Sigmoid colon (tissue), 7 donors: ENCODE results near the gene ELMO2. TPM values are rescaled to one million over a fixed set of nuclear protein-coding genes. Genes with fewer than 3 reads are reported as not detected.

Experiments
- DNase-seq: peaks from one replicate; pipeline ENCODE4 v3.0.0-alpha.2; 2019
- H3K27ac ChIP-seq, 4 donors: fragments of 200-600 bp; sonication (generic); one replicate each; pipeline ENCODE4 v1.5.1; 2016 to 2019; ENCODE audit warnings: mild to moderate bottlenecking in 1 of 4
- H3K27me3 ChIP-seq, 3 donors: fragments of 200-600 bp; sonication (generic); one replicate each; pipeline ENCODE4 v1.5.1; 2019; ENCODE audit warnings: mild to moderate bottlenecking in 1 of 3
- H3K36me3 ChIP-seq, 4 donors: fragments of 200-600 bp; sonication (generic); one replicate each; pipeline ENCODE4 v1.5.1; 2016 to 2019
- H3K4me1 ChIP-seq, 4 donors: fragments of 200-600 bp; sonication (generic); one replicate each; pipeline ENCODE4 v1.5.1; 2017 to 2019
- H3K4me3 ChIP-seq, 4 donors: fragments of 200-600 bp; sonication (generic); one replicate each; pipeline ENCODE4 v1.5.1; 2017 to 2019; ENCODE audit warnings: mild to moderate bottlenecking in 2 of 4, moderate library complexity in 1 of 4
- H3K9me3 ChIP-seq, 4 donors: fragments of 200-600 bp in 3 of 4; sonication (generic) in 3 of 4; one replicate each; pipeline versions ENCODE4 v1.5.1 to v1.6.1; 2013 to 2019
- CTCF ChIP-seq, 4 experiments: fragments of 450-650 bp in 3 of 4; fragments of 200-600 bp in 1 of 4; IDR thresholded peaks; one replicate each; pipeline ENCODE4 v1.5.1; 2016 to 2019; ENCODE audit warnings: antibody characterized with exemption in 4 of 4, mild to moderate bottlenecking in 3 of 4, moderate library complexity in 2 of 4
- EP300 ChIP-seq, 4 donors: sonication (generic); formaldehyde crosslinking; IDR thresholded peaks; one replicate each; pipeline ENCODE4 v1.6.1; 2017; ENCODE audit warnings: antibody characterized with exemption in 4 of 4
- POLR2A ChIP-seq, 2 donors: fragments of 450-650 bp; IDR thresholded peaks; one replicate each; pipeline ENCODE4 v1.6.1; 2016; ENCODE audit warnings: antibody characterized with exemption in 2 of 2, mild to moderate bottlenecking in 2 of 2, moderate library complexity in 2 of 2
- POLR2AphosphoS5 ChIP-seq, 4 donors: sonication (generic); formaldehyde crosslinking; IDR thresholded peaks; one replicate each; pipeline ENCODE4 v1.6.1; 2017; ENCODE audit warnings: antibody characterized with exemption in 4 of 4
- WGBS, 2 donors: extraction: QIAGEN DNeasy Blood & Tissue Kit; methylation state at CpG; one replicate each; pipeline ENCODE4 v1.1.7; 2013; 5-methylcytosine and 5-hydroxymethylcytosine counted together
- intact Hi-C: fragments of 100-400 bp; cut with DNase I; formaldehyde crosslinking; loops from one replicate; pipeline ENCODE4 v1.15.1; 2023
- polyA plus RNA-seq, 3 donors: library from polyadenylated mRNA; stranded (reverse); fragments of 200-250 nt; gene quantifications; one replicate each; pipeline ENCODE4 v1.2.3, GENCODE V29; 2013
- total RNA-seq, 4 donors: library from RNA; depleted of rRNA; stranded (reverse); fragments of >200 nt; gene quantifications; one replicate each; pipeline ENCODE4 v1.1.0, GENCODE V29; 2016
- donor health status: healthy with polysubstance abuse.
- donor health status: Bipolar disorder and iron deficiency.
- donor health status: healthy.

Gene ELMO2
- total and polyA plus RNA-seq, 7 donors, result 13.2 to 52.1 (median 40.3) TPM

- WGBS, 2 donors, result 81 to 82% methylated on average over 14 of the region's 14 CpGs
- H3K27me3 ChIP-seq, result no peaks in the 10 kb centered on the region
- peaks cover 0 to 25% (median 18%) of the 10 kb centered on the region in 4 donors for H3K4me1 ChIP-seq
- intact Hi-C loops, result no loop called here
- no peak overlapping the region for H3K4me3 ChIP-seq
- no peak for DNase-seq
- H3K9me3 ChIP-seq, result no peaks in the 10 kb centered on the region
- no peak overlapping the region for H3K27ac ChIP-seq
- TF ChIP-seq POLR2AphosphoS5 (IDR thresholded peaks at IDR 0.05), result no peak
- no peak for TF ChIP-seq CTCF (IDR thresholded peaks at IDR 0.05)
- no peak for TF ChIP-seq POLR2A (IDR thresholded peaks at IDR 0.05)
- no peak for TF ChIP-seq EP300 (IDR thresholded peaks at IDR 0.05)
- peaks cover 0 to 29% (median 1%) of the 10 kb centered on the region in 4 donors for H3K36me3 ChIP-seq
Observed at GRCh38 chr20:46353500-46354206, 52.8 kb downstream of the ELMO2 start.

GRCh38 chr20:46352370-46352938 lies 54.0 kb downstream of the ELMO2 start:
- TF ChIP-seq POLR2AphosphoS5 (IDR thresholded peaks at IDR 0.05) (no peak), POLR2A (IDR thresholded peaks at IDR 0.05) (no peak), EP300 (IDR thresholded peaks at IDR 0.05) (no peak), CTCF (IDR thresholded peaks at IDR 0.05) (no peak)
- no peak overlapping the region for H3K4me3 ChIP-seq
- intact Hi-C loops, result no loop called here
- H3K27ac ChIP-seq, result no peak overlapping the region
- peaks cover 0 to 29% (median 1%) of the 10 kb centered on the region in 4 donors for H3K36me3 ChIP-seq
- H3K4me1 ChIP-seq, result peaks cover 0 to 32% (median 28%) of the 10 kb centered on the region in 4 donors
- DNase-seq, result no peak
- no peaks in the 10 kb centered on the region for H3K27me3 ChIP-seq
- no peaks in the 10 kb centered on the region for H3K9me3 ChIP-seq
- WGBS, 2 donors, result 91 to 92% methylated on average over 18 of the region's 18 CpGs

GRCh38 chr20:46351357-46352058 lies 54.9 kb downstream of the ELMO2 start:
- Histone ChIP-seq H3K36me3 (peaks cover 0 to 29% (median 1%) of the 10 kb centered on the region in 4 donors), H3K27me3 (no peaks in the 10 kb centered on the region), H3K27ac (no peak overlapping the region), H3K9me3 (no peaks in the 10 kb centered on the region), H3K4me1 (peaks cover 0 to 23% (median 19%) of the 10 kb centered on the region in 4 donors), H3K4me3 (no peak overlapping the region)
- DNase-seq, result no peak
- TF ChIP-seq POLR2A (IDR thresholded peaks at IDR 0.05) (no peak), CTCF (IDR thresholded peaks at IDR 0.05) (no peak), EP300 (IDR thresholded peaks at IDR 0.05) (no peak), POLR2AphosphoS5 (IDR thresholded peaks at IDR 0.05) (no peak)
- WGBS, 2 donors, result 94% methylated on average over 7 of the region's 7 CpGs
- intact Hi-C loops, result no loop called here

- H3K27ac ChIP-seq, result no peak overlapping the region
- 90 to 95% methylated on average over 8 of the region's 8 CpGs for WGBS, 2 donors
- TF ChIP-seq POLR2AphosphoS5 (IDR thresholded peaks at IDR 0.05) (no peak), EP300 (IDR thresholded peaks at IDR 0.05) (no peak), POLR2A (IDR thresholded peaks at IDR 0.05) (no peak), CTCF (IDR thresholded peaks at IDR 0.05) (no peak)
Observed at GRCh38 chr20:46350986-46351267, 55.5 kb downstream of the ELMO2 start.

More at GRCh38 chr20:46350986-46351267, 55.5 kb downstream of the ELMO2 start:
- H3K9me3 ChIP-seq, result no peaks in the 10 kb centered on the region
- no peak overlapping the region for H3K4me3 ChIP-seq
- no peaks in the 10 kb centered on the region for H3K27me3 ChIP-seq
- H3K36me3 ChIP-seq, result peaks cover 0 to 29% (median 1%) of the 10 kb centered on the region in 4 donors
- peaks cover 0 to 18% (median 16%) of the 10 kb centered on the region in 4 donors for H3K4me1 ChIP-seq
- intact Hi-C loops, result no loop called here
- no peak for DNase-seq
